Liver (tissue), 9 donors: Measurements from ENCODE around the gene RYR2. TPM values are rescaled to one million over a fixed set of nuclear protein-coding genes. Genes with fewer than 3 reads are reported as not detected.

Experiments used
- DNase-seq: peaks from one replicate; pipeline ENCODE4 v3.0.0-alpha.2; 2017; ENCODE audit warnings: low spot score
- H3K27ac ChIP-seq, 2 donors: one replicate each; pipeline ENCODE4 v1.7.0; 2013; ENCODE audit warnings: inconsistent platforms in 2 of 2, low read length in 2 of 2, control low read depth in 1 of 2, low read depth in 1 of 2, mild to moderate bottlenecking in 1 of 2
- H3K27me3 ChIP-seq, 4 donors: one replicate each; pipeline versions ENCODE4 v1.6.1 to v1.7.0; 2013; ENCODE audit warnings: low read length in 3 of 4, inconsistent platforms in 1 of 4, mild to moderate bottlenecking in 1 of 4, moderate library complexity in 1 of 4; ENCODE audit not compliant: control insufficient read depth in 4 of 4, insufficient read depth in 4 of 4
- H3K36me3 ChIP-seq, 4 donors: one replicate each; pipeline versions ENCODE4 v1.6.1 to v1.7.0; 2013; ENCODE audit warnings: low read length in 3 of 4, mild to moderate bottlenecking in 3 of 4, low read depth in 1 of 4, moderate library complexity in 1 of 4; ENCODE audit not compliant: control insufficient read depth in 4 of 4, insufficient read depth in 3 of 4
- H3K4me1 ChIP-seq, 4 donors: one replicate each; pipeline versions ENCODE4 v1.6.1 to v1.7.0; 2013; ENCODE audit warnings: low read length in 3 of 4, mild to moderate bottlenecking in 3 of 4, moderate library complexity in 1 of 4; ENCODE audit not compliant: control insufficient read depth in 4 of 4, insufficient read depth in 4 of 4
- H3K4me3 ChIP-seq, 3 donors: one replicate each; pipeline versions ENCODE4 v1.6.1 to v1.7.0; 2013; ENCODE audit warnings: low read length in 3 of 3, control low read depth in 1 of 3, low read depth in 1 of 3, mild to moderate bottlenecking in 1 of 3
- H3K9ac ChIP-seq, 2 donors: one replicate each; pipeline ENCODE4 v1.7.0; 2013; ENCODE audit warnings: low read length in 2 of 2, mild to moderate bottlenecking in 2 of 2, moderate library complexity in 2 of 2, control low read depth in 1 of 2, low read depth in 1 of 2
- H3K9me3 ChIP-seq, 4 donors: one replicate each; pipeline versions ENCODE4 v1.6.1 to v1.7.0; 2013; ENCODE audit warnings: low read length in 3 of 4; ENCODE audit not compliant: control insufficient read depth in 4 of 4
- ATF3 ChIP-seq: IDR thresholded peaks from 2 replicates; pipeline ENCODE4 v1.6.1; 2016; ENCODE audit warnings: antibody characterized with exemption
- EGR1 ChIP-seq, 2 donors: IDR thresholded peaks; 2 replicates each; pipeline ENCODE4 v1.6.1; 2016 to 2018; ENCODE audit warnings: antibody characterized with exemption in 2 of 2, low read depth in 2 of 2
- FOXA1 ChIP-seq: IDR thresholded peaks from 2 replicates; pipeline ENCODE4 v1.6.1; 2016; ENCODE audit warnings: antibody characterized with exemption
- FOXA2 ChIP-seq: IDR thresholded peaks from 2 replicates; pipeline ENCODE4 v1.6.1; 2016; ENCODE audit warnings: antibody characterized with exemption
- GABPA ChIP-seq, 2 donors: IDR thresholded peaks in 1 of 2; conservative IDR thresholded peaks in 1 of 2; 2 replicates each; pipeline ENCODE4 v1.6.1; 2016; ENCODE audit warnings: antibody characterized with exemption in 2 of 2, mild to moderate bottlenecking in 1 of 2, moderate library complexity in 1 of 2
- HNF4A ChIP-seq, 2 donors: conservative IDR thresholded peaks; 2 replicates each; pipeline ENCODE4 v1.6.1; 2016; ENCODE audit warnings: antibody characterized with exemption in 2 of 2, mild to moderate bottlenecking in 2 of 2
- HNF4G ChIP-seq: IDR thresholded peaks from 2 replicates; pipeline ENCODE4 v1.6.1; 2016; ENCODE audit warnings: antibody characterized with exemption
- JUND ChIP-seq, 2 donors: IDR thresholded peaks; 2 replicates each; pipeline ENCODE4 v1.6.1; 2016; ENCODE audit warnings: antibody characterized with exemption in 2 of 2
- MAX ChIP-seq: IDR thresholded peaks from 2 replicates; pipeline ENCODE4 v1.6.1; 2016; ENCODE audit warnings: antibody characterized with exemption
- NR2F2 ChIP-seq: IDR thresholded peaks from 2 replicates; pipeline ENCODE4 v1.6.1; 2016; ENCODE audit warnings: antibody characterized with exemption
- RAD21 ChIP-seq, 2 donors: IDR thresholded peaks; 2 replicates each; pipeline ENCODE4 v1.6.1; 2016; ENCODE audit warnings: antibody characterized with exemption in 2 of 2, mild to moderate bottlenecking in 2 of 2
- REST ChIP-seq: IDR thresholded peaks from 2 replicates; pipeline ENCODE4 v1.6.1; 2016; ENCODE audit warnings: antibody characterized with exemption, mild to moderate bottlenecking
- RXRA ChIP-seq, 2 donors: IDR thresholded peaks; 2 replicates each; pipeline ENCODE4 v1.6.1; 2017 to 2018; ENCODE audit warnings: antibody characterized with exemption in 2 of 2, mild to moderate bottlenecking in 1 of 2
- SP1 ChIP-seq: IDR thresholded peaks from 2 replicates; pipeline ENCODE4 v1.6.1; 2018; ENCODE audit warnings: antibody characterized with exemption, mild to moderate bottlenecking
- TAF1 ChIP-seq: conservative IDR thresholded peaks from 2 replicates; pipeline ENCODE4 v1.6.1; 2016; ENCODE audit warnings: antibody characterized with exemption, mild to moderate bottlenecking
- YY1 ChIP-seq: IDR thresholded peaks from 2 replicates; pipeline ENCODE4 v1.6.1; 2016; ENCODE audit warnings: antibody characterized with exemption, mild to moderate bottlenecking
- ZBTB33 ChIP-seq: IDR thresholded peaks from 2 replicates; pipeline ENCODE4 v1.6.1; 2016; ENCODE audit warnings: antibody characterized with exemption
- WGBS: extraction: QIAGEN DNeasy Blood & Tissue Kit; methylation state at CpG from one replicate; pipeline ENCODE4 v1.1.7; 2013; 5-methylcytosine and 5-hydroxymethylcytosine counted together
- polyA plus RNA-seq, 2 donors: library from polyadenylated mRNA; stranded (reverse) in 1 of 2; unstranded in 1 of 2; fragments of 200-250 nt in 1 of 2; fragments of >200 nt in 1 of 2; fragmentation: Nextera tagmentation in 1 of 2; extraction: Ambion mirVana in 1 of 2; gene quantifications; one replicate each; pipeline versions ENCODE4 v1.2.1 to v1.2.3, GENCODE V29; 2013 to 2015
- total RNA-seq, 2 donors: library from RNA; depleted of rRNA; stranded (reverse); fragments of >200 nt; gene quantifications; one replicate each; pipeline ENCODE4 v1.2.3, GENCODE V29; 2014
- donor health status: healthy.
- donor health status: healthy.
- donor health status: healthy.
- donor health status: healthy.
- donor health status: healthy.

RYR2 gene
- total and polyA plus RNA-seq, 4 donors, result 0.06 to 0.75 (median 0.31) TPM

- H3K27me3 ChIP-seq, result no peaks in the 10 kb centered on the region
- no peak overlapping the region for H3K27ac ChIP-seq
- no peaks in the 10 kb centered on the region for H3K4me1 ChIP-seq
- 64% methylated on average over 7 of the region's 7 CpGs for WGBS
- no peak for TF ChIP-seq EGR1 (IDR thresholded peaks at IDR 0.05; ENCODE audit: low read depth in 2 of 2)
- no peak for TF ChIP-seq RXRA (IDR thresholded peaks at IDR 0.05)
- TF ChIP-seq YY1, result no peak
- TF ChIP-seq RAD21 (IDR thresholded peaks at IDR 0.05), result no peak
- TF ChIP-seq FOXA2, result no peak
- no peak for TF ChIP-seq HNF4A (conservative IDR thresholded peaks at IDR 0.05)
- no peak for TF ChIP-seq HNF4G
- no peak for TF ChIP-seq ATF3
- TF ChIP-seq TAF1, result no peak
- no peak for TF ChIP-seq GABPA (IDR thresholded peaks at IDR 0.05 in 1 of 2, conservative IDR thresholded peaks at IDR 0.05 in 1 of 2)
- H3K36me3 ChIP-seq, result no peaks in the 10 kb centered on the region
- DNase-seq, result no peak
- no peak overlapping the region for H3K4me3 ChIP-seq
- no peaks in the 10 kb centered on the region for H3K9me3 ChIP-seq
- H3K9ac ChIP-seq, result no peak overlapping the region
These were observed 258.7 kb downstream of the RYR2 start for GRCh38 chr1:237300642-237301041.

GRCh38 chr1:237303929-237304328, 261.9 kb downstream of the RYR2 start:
- no peak overlapping the region for H3K4me3 ChIP-seq
- TF ChIP-seq ATF3 (no peak), ZBTB33 (no peak), REST (no peak), HNF4G (no peak), RAD21 (IDR thresholded peaks at IDR 0.05) (no peak), SP1 (no peak), HNF4A (conservative IDR thresholded peaks at IDR 0.05) (no peak), EGR1 (IDR thresholded peaks at IDR 0.05; ENCODE audit: low read depth in 2 of 2) (no peak), MAX (no peak), JUND (IDR thresholded peaks at IDR 0.05) (no peak), TAF1 (no peak), RXRA (IDR thresholded peaks at IDR 0.05) (no peak), NR2F2 (no peak), FOXA2 (no peak), FOXA1 (no peak), YY1 (no peak)
- DNase-seq, result no peak
- H3K9ac ChIP-seq, result no peak overlapping the region
- no peaks in the 10 kb centered on the region for H3K36me3 ChIP-seq
- H3K27ac ChIP-seq, result no peak overlapping the region
- H3K9me3 ChIP-seq, result no peaks in the 10 kb centered on the region
- H3K4me1 ChIP-seq, result no peaks in the 10 kb centered on the region
- 56% methylated on average over 1 of the region's 1 CpG for WGBS
- H3K27me3 ChIP-seq, result no peaks in the 10 kb centered on the region
